K562 (cell line): ENCODE results near the gene CTIF.

Experiments
- CREB1 ChIP-seq, 2 experiments: sonication (generic) in 1 of 2; formaldehyde crosslinking in 1 of 2; IDR thresholded peaks; 2 replicates each; pipeline versions ENCODE4 v1.6.1 to v1.8.0; 2012 to 2022; ENCODE audit warnings: inconsistent platforms in 1 of 2, mild to moderate bottlenecking in 1 of 2, missing genetic modification reagents in 1 of 2, moderate library complexity in 1 of 2
- ELF4 ChIP-seq: fragments of 450-650 bp; formaldehyde crosslinking; IDR thresholded peaks from 2 replicates; pipeline ENCODE4 v1.4.0; 2022; ENCODE audit warnings: missing genetic modification characterization
- HMGXB4 ChIP-seq: sonication (generic); formaldehyde crosslinking; IDR thresholded peaks from 2 replicates; pipeline ENCODE4 v1.8.1; 2023; ENCODE audit warnings: mild to moderate bottlenecking, missing genetic modification reagents
- MAFK ChIP-seq: IDR thresholded peaks from 2 replicates; pipeline ENCODE4 v1.6.1; 2011; ENCODE audit warnings: low read length, improper control_type of control experiment
- RFX1 ChIP-seq: fragments of 450-650 bp; IDR thresholded peaks from 2 replicates; pipeline ENCODE4 v1.6.1; 2016; ENCODE audit warnings: mild to moderate bottlenecking, moderate library complexity
- TCF7 ChIP-seq: sonication (generic); IDR thresholded peaks from 2 replicates; pipeline ENCODE4 v1.6.1; 2016; ENCODE audit warnings: antibody characterized with exemption, borderline replicate concordance
- TRIM24 ChIP-seq, 2 experiments: fragments of 450-650 bp; IDR thresholded peaks; 2 replicates each; pipeline ENCODE4 v1.6.1; 2016
- ZEB2 ChIP-seq: fragments of 450-650 bp; IDR thresholded peaks from 2 replicates; pipeline ENCODE4 v1.6.1; 2016
- ZNF274 ChIP-seq: IDR thresholded peaks from 2 replicates; pipeline ENCODE4 v1.6.1; 2011; ENCODE audit warnings: low read depth, mild to moderate bottlenecking, low read length, moderate library complexity, borderline replicate concordance

DNA sequence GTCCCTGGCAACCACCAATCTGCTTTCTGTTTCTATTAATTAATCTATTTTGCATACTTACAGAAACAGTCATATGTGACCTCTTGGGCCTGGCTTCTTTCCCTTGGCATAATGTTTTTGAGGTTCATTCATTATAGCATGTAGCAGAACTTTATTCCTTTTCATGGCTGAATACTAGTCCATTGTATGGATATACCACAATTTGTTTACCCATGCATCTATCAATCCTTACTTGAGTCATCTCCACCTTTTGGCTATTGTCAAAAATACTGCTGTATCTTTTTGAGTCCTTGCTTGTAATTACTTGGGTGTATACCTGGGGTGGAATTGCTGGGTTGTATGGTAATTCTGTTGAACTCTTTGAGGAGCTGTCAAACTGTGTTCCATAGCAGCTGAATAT is 126.8 kb downstream of the CTIF start:
- TF ChIP-seq TCF7 (no peak), MAFK (no peak), RFX1 (no peak), ELF4 (CRISPR knock-in tag) (no peak), ZNF274 (no peak), CREB1 (IDR thresholded peaks at IDR 0.05) (no peak), CREB1 (CRISPR knock-in tag; IDR thresholded peaks at IDR 0.05) (no peak), ZEB2 (no peak), HMGXB4 (no peak), TRIM24 (IDR thresholded peaks at IDR 0.05) (no peak)
